Colon (tissue), 2 donors: ENCODE results near the gene MYO7B.

Experiments
- FAIRE-seq: peaks from 2 replicates; lab custom pipeline; 2012; peaks lifted over from hg19 to GRCh38; lab: Jason Lieb, UNC
- donor health status: control.
- donor health status: control.

Gene MYO7B

DNA sequence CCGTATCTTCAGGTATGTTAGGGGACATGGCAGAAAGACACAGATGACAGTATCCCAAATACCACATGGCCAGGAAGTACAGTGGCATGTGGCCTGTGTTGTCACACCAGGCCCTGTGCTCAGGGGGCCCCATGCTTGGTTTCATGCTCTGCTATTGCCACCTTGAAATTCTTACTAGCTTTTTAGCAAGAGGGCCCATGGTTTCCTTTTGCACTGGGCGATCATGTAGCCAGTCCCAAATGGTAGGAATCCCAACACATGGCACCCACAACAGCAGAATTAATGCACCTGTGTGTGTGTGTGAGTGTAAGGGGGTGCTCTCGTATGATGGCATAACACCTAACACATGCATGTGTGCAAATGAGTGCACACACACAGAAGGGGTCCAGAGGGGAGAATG lies 39.2 kb downstream of the MYO7B start:
- no peak for FAIRE-seq

DNA sequence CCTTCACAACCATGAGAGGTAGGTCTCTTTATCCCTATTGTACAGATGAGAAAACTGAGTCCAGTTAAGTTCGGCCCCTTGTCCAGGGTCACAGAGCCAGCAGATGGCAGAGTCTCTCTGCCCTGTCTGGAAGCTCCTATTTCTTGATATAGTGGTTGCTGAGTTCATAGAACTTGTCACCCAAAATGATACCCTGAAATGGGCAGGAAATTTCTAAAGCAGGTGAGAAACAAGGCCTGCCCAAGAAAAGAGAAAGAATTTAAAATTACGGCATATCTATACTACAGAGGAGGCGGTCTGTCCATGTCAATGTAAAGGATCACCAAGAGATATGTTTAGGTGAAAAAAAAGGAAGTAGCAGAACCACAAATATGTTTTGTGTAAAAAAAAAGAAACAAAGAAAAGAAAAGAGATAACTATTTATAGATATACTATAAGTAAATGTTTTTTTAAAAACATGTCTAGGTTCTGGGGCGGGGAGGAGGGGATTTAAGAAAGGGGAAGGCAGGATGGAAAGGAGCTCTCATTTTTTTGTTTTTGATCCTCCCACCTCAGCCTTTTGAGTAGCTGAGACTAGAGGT lies 39.8 kb downstream of the MYO7B start:
- no peak for FAIRE-seq

DNA sequence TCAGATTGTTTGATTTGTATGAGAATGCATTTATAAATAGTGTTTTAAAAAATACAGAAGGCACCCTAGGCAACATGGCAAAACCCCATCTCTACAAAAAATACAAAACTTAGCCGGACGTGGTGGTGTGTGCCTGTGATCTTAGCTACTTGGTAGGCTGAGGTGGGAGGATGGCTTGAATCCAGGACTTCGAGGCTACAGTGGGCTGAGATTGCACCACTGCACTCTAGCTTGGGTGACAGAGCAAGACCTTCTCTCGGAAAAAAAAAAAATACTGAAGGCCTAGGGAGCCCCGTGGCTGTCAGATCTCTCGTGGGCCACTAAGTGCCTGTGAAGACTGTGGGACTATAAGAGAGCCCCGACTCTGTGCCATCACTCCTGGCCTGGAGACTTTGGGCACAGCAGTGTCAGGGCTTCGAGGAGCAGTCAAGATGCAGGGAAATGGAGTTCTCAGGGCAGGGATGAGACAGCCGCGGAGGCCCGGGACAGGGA lies 40.5 kb downstream of the MYO7B start:
- FAIRE-seq = no peak

DNA sequence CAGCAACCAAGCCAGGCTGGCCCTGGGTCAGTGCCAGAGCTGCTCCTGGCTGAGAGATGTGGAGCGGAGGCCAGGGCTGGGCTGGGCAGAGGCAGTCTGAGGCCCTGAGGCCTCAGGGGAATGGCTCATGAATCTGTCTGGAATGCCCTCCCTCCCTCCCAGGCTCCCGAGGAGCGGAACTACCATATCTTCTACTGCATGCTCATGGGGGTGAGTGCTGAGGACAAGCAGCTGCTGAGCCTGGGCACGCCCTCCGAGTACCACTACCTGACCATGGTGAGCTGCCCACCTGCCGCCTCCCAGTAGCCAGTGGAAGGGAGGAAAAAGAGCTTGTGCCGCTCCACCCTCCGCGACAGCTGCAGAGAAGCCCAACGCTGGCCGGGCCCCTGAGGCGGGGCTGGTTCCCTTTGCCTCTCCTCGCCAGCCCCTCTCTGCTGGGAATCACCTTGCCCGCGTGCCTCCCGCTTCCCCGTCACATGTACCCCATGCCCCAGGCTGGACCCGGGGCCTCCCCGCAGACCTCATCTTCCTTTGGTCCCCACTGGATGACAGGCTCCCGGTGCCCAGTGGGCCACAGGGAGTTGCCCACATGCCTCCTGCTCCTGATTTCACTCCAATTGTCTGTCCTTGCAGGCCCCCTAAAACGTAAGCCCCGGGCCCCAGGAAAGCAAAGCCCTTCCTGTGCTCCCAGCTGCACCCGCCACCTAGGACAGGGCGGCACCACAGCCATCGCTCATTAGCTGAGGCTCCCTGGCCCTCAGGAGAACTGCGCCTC lies 41.1 kb downstream of the MYO7B start:
- no peak for FAIRE-seq

DNA sequence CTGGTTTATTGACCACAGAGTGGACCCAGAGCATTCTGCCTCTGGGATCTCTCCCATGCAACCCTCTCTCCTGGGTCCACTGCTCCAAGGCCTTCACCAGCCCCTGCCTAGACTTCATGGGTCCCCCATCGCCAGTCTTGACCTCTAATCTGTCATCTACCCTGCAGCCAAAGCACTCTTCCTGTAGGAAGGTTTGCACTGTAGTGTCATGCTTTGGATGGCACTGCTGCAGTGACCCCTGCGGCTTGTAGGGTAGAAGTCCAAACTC lies 41.7 kb downstream of the MYO7B start:
- FAIRE-seq = no peak

DNA sequence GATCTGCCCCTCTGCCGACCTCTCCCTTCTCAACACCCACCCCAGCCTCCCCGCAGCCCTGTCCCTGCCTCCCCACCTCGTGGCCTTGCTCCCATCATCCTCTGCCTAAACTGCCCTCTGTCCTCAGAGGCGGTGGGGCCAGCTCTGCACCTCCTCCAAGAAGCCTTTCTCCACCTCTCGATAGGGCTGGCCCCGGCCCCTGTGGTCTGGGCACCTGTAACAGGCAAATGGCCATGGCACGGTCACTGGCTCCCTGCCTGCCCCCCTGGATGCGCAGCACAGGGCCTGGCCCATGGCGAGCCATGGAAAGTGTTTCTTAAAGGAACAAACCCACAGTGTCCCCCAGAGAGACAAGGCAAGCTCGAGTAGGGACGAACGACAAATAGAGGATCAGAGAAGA lies 42.0 kb downstream of the MYO7B start:
- FAIRE-seq = no peak

DNA sequence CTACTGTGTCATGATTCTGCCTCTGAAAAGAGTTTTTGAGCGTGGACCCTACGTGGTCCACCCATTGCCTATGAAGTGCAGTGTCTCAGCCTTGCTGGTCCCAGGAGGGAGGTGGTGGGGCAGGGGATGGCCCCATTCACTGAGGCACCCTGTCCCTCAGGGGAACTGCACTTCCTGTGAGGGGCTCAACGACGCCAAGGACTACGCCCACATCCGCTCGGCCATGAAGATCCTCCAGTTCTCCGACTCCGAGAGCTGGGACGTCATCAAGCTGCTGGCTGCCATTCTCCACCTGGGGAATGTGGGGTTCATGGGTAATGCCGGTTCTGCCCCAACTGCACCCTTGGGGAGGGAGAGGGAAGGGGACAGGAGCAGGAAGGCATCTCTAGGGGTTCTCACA lies 42.5 kb downstream of the MYO7B start:
- FAIRE-seq = no peak

DNA sequence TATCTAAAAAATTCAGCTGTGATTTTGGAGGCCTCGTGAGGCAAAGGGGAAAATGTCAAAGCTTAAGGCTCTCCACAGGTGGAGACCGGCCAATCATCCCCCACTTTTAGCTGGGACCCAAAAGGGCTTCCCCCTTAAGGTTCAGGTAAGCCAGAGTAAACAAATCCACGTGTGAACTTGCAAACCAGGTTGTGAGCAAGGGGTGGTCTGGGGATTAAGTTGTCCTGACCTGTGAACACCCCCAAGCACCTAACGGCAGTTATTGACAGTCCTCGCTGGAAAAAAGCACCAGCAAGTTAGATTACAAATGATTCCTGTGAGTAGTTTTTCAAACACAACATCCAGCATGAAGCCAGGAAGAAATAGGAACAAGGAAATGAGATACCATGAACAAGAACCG lies 42.9 kb downstream of the MYO7B start:
- FAIRE-seq = no peak

DNA sequence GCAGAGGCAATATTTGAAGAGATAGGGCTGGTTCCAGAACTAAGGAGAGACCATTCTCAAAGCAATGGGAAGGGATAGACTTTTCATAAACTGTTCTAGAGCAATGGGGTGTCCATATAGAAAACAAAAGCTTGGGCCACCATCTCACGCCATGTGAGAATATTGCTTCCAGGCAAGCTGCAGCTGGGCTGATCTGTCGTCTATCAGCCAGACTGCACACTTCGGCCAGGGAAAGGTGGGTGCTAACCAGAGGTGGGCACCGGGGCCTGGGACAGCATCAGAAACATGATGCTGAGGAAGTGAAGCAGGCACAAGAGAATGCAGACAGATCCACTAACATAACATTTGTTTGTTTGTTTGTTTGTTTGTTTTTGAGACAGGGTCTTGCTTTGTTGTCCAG lies 43.7 kb downstream of the MYO7B start:
- no peak for FAIRE-seq

DNA sequence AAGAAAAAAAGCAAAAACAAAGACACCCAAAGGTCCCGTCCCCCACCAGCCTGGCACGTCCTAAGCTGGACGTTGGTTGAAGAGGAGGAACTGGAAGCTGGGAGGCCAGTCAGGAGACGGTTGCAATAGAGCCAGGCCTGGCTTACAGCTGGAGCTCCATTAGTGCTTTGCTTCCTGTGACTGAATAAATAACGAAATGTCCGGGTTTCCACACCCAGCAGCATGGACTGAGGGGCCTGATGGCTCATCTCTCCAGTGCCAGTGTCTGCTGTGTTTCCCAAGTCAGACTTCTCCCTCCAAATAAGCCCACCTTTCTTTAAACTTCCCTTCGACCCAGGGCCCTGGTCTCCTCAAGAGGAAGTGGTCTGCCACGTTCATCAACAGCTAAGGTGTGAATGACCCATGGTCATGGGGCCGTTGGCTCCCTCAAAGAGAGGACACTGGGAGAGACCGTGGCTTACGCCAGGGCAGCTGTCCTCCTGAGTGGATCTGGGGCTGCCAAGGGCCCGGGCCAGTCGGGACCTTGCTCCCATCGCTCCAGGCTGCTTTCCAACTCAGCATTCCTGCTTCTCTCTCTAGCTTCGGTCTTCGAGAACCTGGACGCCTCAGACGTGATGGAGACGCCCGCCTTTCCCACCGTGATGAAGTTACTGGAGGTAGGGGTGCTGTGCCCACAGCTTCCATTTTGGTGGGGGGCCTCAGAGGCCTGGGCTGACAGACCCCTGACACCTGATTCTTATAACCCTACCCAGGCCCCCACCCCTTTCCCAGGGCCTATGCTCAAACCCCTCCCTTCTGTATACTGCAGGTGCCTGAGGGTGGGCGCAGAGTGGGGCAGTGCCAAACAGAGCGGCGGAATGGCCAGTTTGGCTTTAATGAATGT lies 44.9 kb downstream of the MYO7B start:
- FAIRE-seq = no peak

DNA sequence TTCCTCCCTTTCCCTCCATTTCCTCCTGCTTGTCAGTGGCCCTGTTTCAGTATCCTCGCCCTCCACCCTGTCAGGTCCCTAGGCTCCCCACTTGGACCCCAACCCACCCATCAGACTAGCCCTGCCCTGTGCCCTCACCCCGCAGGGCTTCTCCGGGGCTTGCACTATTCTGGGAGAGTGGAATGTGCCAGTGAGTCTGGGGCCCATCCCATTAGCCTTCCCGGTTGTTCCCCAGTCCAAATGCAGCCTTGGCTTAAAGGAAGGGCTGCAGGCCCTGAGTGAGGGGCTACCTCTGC lies 45.5 kb downstream of the MYO7B start:
- FAIRE-seq = no peak

DNA sequence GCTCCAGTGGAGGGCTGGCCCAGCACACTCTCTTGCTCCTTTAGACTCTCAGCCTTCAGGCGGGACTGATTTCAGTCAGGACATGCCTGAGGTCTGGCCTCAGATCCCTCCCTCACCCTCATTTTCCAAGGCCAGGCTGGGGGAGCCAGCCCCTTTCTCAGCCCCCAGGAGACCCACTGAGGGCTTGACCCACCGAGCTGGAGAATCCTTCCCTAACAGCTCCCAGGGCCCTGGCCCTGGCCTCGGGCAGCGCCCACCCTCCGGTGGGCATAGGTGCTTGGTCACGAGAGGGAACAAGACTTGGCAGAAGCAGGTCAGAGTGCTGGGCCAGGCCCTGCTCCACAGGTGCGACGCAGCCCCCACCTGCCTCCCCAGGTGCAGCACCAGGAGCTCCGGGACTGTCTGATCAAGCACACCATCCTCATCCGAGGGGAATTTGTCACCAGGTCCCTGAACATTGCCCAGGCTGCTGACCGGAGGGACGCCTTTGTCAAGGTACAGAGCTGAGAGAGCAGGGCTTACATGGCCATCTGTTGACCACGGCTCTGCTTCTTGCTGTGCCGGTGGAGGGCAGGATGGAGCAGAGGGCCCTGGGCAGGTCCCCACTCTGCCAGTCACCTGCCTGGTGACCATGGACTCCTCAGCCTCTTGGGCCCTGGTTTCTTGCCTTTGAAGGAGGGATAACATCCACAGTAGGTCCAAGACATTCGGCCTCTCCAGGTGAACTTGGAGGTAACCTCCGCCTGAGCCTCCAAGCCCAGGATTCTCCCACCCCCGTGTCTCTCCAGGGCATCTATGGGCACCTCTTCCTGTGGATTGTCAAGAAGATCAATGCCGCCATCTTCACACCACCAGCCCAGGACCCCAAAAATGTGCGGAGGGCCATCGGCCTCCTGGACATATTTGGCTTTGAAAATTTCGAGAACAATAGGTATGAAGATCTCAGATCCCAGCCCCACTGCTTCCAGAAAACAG lies 46.3 kb downstream of the MYO7B start:
- FAIRE-seq = no peak

DNA sequence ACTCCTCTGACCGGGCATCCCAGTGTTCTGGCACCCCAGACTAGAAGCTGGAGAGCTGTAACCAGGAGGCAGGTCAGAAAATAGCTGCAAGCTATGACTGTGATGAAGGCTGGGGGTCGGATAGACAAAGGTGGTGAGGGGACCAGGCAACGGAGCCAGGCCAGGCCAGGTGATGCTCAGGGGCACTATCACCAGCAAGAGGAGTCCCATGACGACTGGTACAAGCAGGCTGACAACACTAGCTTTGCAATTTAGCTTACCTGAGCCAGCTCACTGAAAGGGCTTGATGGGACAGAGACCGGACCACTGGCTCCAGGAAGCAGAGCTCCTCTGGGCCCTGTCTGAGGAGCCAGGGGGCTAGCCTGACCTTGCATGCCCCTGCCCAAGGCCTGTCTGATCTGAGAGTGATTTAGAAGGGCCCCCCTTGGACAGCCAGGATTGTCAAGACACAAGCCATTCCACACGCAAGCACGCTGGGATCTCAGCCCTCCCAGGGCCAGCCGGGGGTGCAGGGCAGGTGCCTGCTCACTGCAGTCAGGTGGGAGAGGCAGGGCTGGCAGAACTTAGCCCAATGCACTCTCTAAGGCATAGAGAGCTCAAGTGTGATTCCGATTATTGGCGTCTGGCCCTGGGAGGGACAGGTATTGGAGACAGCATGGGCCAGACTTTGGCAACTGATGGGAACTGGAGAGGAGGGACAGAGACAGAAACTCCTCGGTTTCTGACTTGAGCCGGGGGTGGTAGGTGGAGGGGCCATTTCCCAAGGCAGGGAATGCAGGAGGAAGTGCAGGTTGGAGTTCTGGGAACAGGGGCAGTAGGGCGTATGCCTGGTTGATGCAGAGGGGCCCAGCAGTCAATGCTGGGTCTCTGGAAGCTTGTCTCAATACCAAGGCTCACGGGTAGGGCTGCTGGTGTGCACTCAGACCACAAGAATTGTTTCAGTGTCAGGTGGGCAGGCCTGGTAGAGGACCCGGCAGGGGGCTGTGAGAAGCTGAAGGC lies 47.7 kb downstream of the MYO7B start:
- no peak for FAIRE-seq

DNA sequence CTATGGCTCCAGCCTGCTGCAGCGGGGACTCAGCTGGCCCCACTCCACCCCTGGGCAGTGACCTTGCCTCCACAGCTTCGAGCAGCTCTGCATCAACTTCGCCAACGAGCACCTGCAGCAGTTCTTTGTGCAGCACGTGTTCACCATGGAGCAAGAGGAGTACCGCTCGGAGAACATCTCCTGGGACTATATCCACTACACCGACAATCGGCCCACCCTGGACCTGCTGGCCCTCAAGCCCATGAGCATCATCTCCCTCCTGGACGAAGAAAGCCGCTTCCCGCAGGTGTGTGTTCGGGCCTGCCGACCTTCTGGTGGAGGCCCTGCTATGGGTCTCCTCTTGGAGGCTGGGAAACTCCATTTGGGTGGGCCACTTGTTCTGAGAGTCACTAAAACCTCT lies 48.6 kb downstream of the MYO7B start:
- FAIRE-seq = no peak

DNA sequence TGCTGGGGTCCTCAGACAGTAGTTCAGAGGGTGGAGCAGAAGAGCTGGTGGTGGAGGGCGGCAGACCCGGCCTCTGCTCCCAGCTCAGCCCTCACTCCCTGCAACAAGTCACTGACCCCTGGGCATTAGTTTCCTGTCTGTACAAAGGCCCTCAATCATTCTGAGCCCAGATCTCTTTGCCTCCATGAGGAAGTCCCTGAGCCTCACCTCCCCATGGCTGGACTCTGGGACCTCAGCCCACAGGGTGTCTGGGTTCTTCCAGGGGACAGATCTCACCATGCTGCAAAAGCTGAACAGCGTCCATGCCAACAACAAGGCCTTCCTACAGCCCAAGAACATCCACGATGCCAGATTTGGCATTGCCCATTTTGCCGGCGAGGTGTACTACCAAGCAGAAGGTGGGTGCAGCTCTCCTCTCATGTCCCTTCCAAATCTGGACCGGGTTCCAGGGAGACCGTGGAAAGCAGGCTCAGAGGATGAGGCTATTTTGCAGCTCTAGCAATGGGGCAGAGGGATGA lies 49.1 kb downstream of the MYO7B start:
- FAIRE-seq = no peak

DNA sequence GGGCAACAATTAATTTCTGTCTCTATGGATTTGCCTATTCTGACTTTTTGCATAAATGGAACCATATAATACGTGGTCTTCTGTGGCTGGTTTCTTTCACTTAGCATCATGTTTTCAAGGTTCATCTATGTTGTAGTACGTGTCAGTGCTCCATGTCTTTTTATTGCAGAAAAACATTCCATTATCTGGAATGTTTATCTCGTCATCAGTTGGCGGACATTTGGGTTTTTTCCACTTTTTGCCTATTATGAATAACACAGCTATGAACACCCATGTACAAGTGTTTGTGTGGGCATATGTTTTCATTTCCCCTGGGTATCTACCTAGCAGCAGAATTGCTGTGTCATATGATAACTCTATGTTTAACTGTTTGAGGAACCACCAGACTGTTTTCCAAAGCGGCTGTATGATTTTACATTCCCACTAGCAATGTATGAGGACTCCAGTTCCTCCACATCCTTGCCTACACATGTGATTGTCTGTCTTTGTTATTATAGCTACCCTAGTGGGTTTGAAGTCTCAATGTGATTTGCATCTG lies 49.9 kb downstream of the MYO7B start:
- no peak for FAIRE-seq

DNA sequence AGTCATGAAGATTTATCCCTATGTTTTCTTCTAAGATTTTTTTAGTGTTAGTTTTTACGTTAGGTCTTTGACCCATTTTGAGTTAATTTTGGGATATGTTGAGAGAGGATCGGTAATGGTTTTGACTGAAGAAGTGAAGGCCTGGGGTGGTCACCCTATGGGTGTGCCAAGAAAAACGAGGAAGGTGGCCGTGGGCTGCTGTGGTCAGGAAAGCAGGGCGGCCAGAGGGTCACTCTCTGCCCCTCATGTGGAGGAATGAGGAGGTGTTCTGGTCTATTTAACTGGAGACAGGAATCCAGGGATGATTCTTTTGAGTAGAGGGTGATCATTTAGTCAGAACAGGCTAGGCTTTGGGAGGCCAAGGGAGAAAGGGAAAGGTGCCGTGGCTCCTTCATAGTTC lies 50.7 kb downstream of the MYO7B start:
- FAIRE-seq = no peak

DNA sequence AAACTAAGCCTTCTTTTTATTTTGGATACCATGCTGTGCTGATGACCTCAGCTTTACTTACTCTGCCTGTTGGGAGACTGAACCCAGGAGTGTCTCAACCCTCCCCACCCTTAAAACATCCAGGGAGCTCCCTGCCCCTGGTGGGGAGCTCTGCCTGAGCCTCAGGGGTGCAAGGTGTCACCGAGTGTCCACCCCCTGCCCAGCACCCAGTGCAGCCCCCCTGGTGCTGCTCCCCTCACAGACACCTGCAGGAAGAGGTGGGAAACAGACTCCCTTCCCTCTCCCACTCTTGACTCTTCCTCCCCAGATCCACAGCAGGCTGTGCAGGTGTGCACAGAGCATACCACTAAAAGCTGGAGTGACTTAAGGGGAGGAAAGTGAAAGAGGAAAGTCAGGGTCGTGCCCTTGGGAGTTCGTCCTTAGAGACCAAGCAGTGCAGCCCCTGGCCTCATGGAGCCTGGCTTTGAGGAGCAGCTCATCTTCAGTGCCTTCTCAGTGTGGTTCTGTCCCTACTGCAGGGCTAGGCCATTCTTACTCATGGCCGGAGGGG lies 51.3 kb downstream of the MYO7B start:
- FAIRE-seq = no peak

DNA sequence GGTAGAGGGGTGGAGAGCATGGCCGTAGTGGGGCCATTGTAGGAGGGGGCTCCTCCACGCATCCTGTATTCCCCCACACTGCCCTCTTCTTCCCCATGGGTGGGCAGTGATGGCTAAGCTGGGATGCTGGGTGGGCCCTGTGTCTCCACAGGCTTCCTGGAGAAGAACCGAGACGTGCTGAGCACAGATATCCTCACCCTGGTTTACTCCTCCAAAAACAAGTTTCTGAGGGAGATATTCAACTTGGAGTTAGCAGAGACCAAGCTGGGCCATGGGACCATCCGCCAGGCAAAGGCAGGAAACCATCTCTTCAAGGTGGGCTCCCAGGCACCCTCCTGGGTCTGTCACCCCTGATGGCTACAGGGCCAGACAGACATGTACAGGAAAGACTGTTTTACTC lies 52.8 kb downstream of the MYO7B start:
- FAIRE-seq = no peak

DNA sequence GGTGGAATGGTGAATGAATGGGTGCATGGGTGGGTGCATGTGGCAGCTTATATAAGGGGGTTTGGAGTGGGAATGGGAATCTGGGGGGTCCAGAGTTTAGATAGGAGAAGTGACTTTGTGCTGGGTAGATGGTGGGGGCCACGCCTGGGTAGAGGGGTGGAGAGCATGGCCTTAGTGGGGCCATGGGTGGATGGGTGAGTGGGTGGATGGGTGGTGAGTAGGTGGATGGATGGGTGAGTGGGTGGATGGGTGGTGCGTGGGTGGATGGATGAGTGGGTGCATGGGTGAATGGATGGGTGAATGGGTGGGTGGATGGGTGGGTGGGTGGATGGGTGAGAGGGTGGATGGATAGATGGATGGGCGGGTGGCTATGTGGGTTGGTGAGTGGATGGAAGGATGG lies 53.9 kb downstream of the MYO7B start:
- no peak for FAIRE-seq
